Bronchial epithelial cell (primary cell): ENCODE data around the gene LYL1. TPM values are rescaled to one million over a fixed set of nuclear protein-coding genes. Genes with fewer than 3 reads are reported as not detected.

ENCODE experiments used
- DNase-seq: peaks from one replicate; pipeline ENCODE4 v3.0.0-alpha.2; 2010; ENCODE audit warnings: low read depth
- FAIRE-seq: peaks from 2 replicates; lab custom pipeline; 2011; peaks lifted over from hg19 to GRCh38; lab: Jason Lieb, UNC
- H3K27me3 ChIP-seq: 2 replicates; pipeline ENCODE4 v1.5.1; 2011; ENCODE audit warnings: low read length; ENCODE audit not compliant: control insufficient read depth, insufficient read depth
- H3K36me3 ChIP-seq: 2 replicates; pipeline ENCODE4 v1.5.1; 2011; ENCODE audit warnings: low read length; ENCODE audit not compliant: control insufficient read depth, insufficient read depth
- H3K4me3 ChIP-seq: 2 replicates; pipeline ENCODE4 v1.5.1; 2011; ENCODE audit warnings: mild to moderate bottlenecking, low read depth, low read length, control low read depth
- total RNA-seq: library from RNA; depleted of rRNA; stranded (reverse); fragments of >200 nt; gene quantifications from 2 replicates; pipeline ENCODE4 v1.2.1, GENCODE V29; 2014
- TF ChIP-seq, protein P1 (sequence below): IDR thresholded peaks from 2 replicates; pipeline ENCODE4 v1.5.1; 2011; ENCODE audit warnings: mild to moderate bottlenecking, moderate library complexity, low read length, control low read depth, inconsistent platforms; ENCODE audit not compliant: insufficient read depth, severe bottlenecking

Gene LYL1
- total RNA-seq, 1 donor from 2014 or later, result 1.3 TPM

GRCh38 chr19:13119627-13120026 is 17.0 kb upstream of the LYL1 start:
- TF ChIP-seq, protein P1, sequence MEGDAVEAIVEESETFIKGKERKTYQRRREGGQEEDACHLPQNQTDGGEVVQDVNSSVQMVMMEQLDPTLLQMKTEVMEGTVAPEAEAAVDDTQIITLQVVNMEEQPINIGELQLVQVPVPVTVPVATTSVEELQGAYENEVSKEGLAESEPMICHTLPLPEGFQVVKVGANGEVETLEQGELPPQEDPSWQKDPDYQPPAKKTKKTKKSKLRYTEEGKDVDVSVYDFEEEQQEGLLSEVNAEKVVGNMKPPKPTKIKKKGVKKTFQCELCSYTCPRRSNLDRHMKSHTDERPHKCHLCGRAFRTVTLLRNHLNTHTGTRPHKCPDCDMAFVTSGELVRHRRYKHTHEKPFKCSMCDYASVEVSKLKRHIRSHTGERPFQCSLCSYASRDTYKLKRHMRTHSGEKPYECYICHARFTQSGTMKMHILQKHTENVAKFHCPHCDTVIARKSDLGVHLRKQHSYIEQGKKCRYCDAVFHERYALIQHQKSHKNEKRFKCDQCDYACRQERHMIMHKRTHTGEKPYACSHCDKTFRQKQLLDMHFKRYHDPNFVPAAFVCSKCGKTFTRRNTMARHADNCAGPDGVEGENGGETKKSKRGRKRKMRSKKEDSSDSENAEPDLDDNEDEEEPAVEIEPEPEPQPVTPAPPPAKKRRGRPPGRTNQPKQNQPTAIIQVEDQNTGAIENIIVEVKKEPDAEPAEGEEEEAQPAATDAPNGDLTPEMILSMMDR, result no peak
- FAIRE-seq (no peak), DNase-seq (no peak)
- H3K36me3 ChIP-seq, result peaks cover 7% of the 10 kb centered on the region
- H3K27me3 ChIP-seq, result no peaks in the 10 kb centered on the region
- no peak overlapping the region for H3K4me3 ChIP-seq

GRCh38 chr19:13118424-13119193 is 16.0 kb upstream of the LYL1 start:
- TF ChIP-seq, protein P1, result no peak
- peaks cover 7% of the 10 kb centered on the region for H3K36me3 ChIP-seq
- H3K27me3 ChIP-seq, result no peaks in the 10 kb centered on the region
- peak; percentile 35 for DNase-seq
- FAIRE-seq, result no peak
- H3K4me3 ChIP-seq, result peak overlapping the region; percentile 93

- TF ChIP-seq, protein P1, result no peak
- peaks cover 7% of the 10 kb centered on the region for H3K36me3 ChIP-seq
- FAIRE-seq (no peak), DNase-seq (peak; percentile 65)
- peak within 1 kb of the TSS; percentile 93 for H3K4me3 ChIP-seq
- no peaks in the 10 kb centered on the region for H3K27me3 ChIP-seq
Observed at GRCh38 chr19:13117772-13118423, 15.2 kb upstream of the LYL1 start, which contains the start of gene NACC1. TSS of gene NACC1 (plus strand) at chr19:13118264. CDS start at chr19:13135208, 16,944 bp downstream.

DNA sequence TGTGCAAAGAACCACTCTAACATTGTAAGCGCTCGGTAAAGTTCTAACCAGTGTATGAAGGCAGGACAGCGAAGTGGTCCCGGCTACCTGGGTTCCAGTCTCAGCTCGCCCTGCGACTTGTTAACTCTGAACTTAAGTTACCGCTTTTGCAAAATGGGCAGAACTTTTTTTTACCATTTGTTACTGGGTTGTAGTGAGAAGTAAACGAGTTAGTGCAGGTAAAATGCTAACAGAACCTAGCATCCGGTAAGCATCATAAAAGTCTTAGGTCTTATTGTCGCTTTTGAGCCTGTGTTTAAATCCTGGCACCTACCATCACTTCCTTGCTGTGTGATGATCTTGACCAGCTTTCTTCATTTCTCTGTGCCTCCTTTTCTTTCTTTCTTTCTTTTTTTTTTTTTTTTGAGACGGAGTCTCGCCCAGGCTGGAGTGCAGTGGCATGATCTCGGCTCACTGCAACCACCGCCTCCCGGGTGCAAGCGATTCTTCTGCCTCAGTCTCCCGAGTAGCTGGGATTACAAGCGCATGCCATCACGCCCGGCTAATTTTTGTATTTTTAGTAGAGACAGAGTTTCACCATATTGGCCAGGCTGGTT is 14.6 kb upstream of the LYL1 start:
- TF ChIP-seq, protein P1, result no peak
- peaks cover 11% of the 10 kb centered on the region for H3K36me3 ChIP-seq
- no peaks in the 10 kb centered on the region for H3K27me3 ChIP-seq
- H3K4me3 ChIP-seq, result peak overlapping the region; percentile 81
- FAIRE-seq, result no peak
- DNase-seq, result peak; percentile 45

DNA sequence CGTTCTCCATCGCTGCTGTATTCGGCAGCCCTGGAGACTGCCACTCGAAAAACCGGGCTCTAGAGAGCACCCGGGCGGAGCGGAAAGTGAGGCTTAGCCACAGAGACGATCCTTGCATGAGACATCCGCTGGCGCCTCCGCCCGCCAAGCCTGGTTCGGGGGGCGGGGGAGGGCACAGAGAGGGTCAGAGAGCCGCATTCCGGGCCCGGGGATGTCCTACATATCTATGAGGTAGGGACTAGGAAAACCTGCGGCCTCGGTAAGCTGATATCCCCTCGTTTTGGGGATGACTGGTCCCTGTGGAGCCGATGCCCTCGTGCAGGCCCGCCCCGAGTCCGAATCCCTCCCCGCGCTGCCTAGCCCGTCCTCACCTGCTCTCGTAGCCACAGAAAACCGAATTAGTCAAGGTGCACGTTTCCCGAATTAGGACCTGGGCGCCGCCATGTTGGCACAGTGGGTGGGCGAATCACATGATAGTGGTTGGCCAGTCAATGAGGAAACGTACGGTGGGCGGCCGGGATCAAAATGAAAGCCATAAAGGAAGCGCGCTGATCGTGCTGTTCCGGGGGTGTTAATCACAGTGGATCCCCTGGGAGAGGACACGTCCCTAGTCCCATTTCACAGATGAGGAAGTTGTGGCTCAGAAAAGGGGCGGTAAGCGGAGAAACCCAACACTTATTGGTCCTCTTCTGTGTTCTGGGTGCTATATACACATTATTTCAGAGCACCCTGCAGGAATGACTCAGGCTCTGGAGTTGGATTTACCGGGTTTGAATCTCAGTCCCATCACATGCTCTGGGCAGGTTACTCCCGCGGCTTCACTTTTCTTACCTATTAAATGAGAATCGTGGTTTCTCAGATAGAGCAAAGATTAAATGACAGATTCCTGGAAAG is 13.9 kb upstream of the LYL1 start, which contains the start of gene TRMT1:
TRMT1 (minus strand) TSS at position 459 of the 894 bp plus-strand sequence; CDS start at position 118, 341 bp downstream.
- peak; percentile 87 for DNase-seq
- no peak for FAIRE-seq

More for the DNA sequence above, 13.9 kb upstream of the LYL1 start, which contains the start of gene TRMT1:
- no peaks in the 10 kb centered on the region for H3K27me3 ChIP-seq
- peak within 1 kb of the TSS; percentile 81 for H3K4me3 ChIP-seq
- H3K36me3 ChIP-seq, result peaks cover 8% of the 10 kb centered on the region
- TF ChIP-seq, protein P1, result no peak
